ENCODE data around the gene ZFP92.

Gene ZFP92

GRCh38 chrX:153460826-153461225 is 49.6 kb downstream of the ZFP92 start:
- no peaks in the 10 kb centered on the region for H3K36me3 Mint-ChIP-seq
- no peaks in the 10 kb centered on the region for H3K9me3 Mint-ChIP-seq (ENCODE audit: low read depth)
- H3K27me3 Mint-ChIP-seq = no peaks in the 10 kb centered on the region
- H3K4me1 Mint-ChIP-seq (ENCODE audit: low read depth) = no peaks in the 10 kb centered on the region
- no peak overlapping the region for H3K4me3 Mint-ChIP-seq
- H3K27ac Mint-ChIP-seq = no peak overlapping the region
